ENCODE measurements around the gene TRPC4AP.

- TF ChIP-seq CTCF (IDR thresholded peaks at IDR 0.05) (no peak), POLR2A (IDR thresholded peaks at IDR 0.05) (no peak)
Observed at GRCh38 chr20:35111141-35111888, 18.7 kb upstream of the TRPC4AP start.
